HT1080 (cell line): ENCODE results near the gene C1orf35. TPM values are rescaled to one million over a fixed set of nuclear protein-coding genes. Genes with fewer than 3 reads are reported as not detected.
A peak's percentile ranks its signal among the peaks of the same experiment; 100 is the strongest.

Source experiments
- DNase-seq: peaks from one replicate; pipeline ENCODE4 v3.0.0-alpha.2; 2015; ENCODE audit warnings: low read depth
- total RNA-seq: library from RNA; depleted of rRNA; stranded (reverse); fragments of >200 nt; shearing (Covaris generic); gene quantifications from 2 replicates; pipeline ENCODE4 v1.2.3, GENCODE V29; 2014

The C1orf35 gene
- total RNA-seq, 1 experiment from 2014 or later = 19.7 TPM

GRCh38 chr1:228109962-228110488, 6.9 kb upstream of the C1orf35 start:
- DNase-seq = no peak

DNA sequence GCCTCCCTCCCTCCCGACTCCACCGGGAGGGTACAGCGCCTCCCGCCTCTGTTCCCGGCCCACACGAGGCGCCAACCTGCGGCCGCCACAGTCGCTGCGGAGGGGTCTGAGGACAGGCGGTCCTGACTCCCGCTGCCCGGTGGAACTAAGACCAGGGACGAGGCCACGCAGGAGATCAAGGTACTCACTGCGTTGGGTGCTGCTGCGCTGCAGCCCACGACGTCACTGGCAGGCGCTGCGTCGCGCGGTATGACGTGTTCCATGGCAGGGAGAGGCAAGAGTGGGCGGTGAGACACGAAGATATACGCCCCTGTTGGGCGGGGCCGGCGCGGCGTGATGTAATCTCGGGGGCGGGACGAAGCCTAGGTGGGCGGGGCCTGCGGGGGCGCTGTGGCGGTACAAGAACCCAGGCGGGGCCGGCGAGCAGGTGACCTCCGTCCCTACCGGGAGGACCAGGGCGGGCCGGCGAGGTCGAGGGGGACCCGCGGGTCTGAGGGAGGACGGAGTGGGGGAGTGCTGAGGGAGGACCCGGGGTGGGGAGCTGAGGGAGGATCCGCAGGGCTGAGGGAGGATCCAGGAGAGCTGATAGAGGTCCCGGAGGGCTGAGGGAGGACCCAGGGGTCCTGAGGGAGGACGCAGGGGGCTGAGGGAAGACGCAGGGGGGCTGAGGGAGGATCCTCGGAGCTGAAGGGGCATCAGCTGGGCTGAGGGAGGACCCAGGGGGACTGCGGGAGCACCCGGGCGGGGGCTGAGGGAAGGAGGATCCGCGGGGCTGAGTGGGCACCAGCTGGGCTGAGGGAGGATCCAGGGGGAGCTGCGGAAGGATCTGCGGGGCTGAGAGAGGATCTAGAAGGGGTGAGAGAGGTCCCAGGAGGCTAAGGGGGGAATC, 6.2 kb upstream of the C1orf35 start, which contains the start of gene MRPL55:
TSS of gene MRPL55 (minus strand) at position 227 of the 889 bp plus-strand sequence. CDS start 1,039 bp downstream, outside the sequence.
- DNase-seq = peak; percentile 90

DNA sequence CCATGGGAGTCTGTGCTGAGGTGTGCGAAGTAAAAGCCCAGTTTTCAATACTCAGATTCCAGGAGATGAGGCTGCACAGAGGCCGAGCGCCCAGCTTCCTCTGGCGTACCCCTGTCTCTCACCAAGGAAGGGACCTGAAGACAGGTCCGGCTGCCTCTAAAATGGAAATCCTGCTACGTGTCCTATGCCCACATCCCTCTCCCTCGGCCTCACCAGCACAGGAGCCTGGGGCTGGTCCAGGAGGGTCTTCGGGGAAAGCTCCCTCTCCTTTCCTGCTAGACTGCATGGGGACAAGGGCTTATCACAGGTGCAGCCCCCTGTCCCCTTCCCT, 5.6 kb upstream of the C1orf35 start:
- no peak for DNase-seq

- no peak for DNase-seq
These were observed 5.0 kb upstream of the C1orf35 start for GRCh38 chr1:228108055-228108690.

GRCh38 chr1:228107636-228108035, 4.5 kb upstream of the C1orf35 start:
- no peak for DNase-seq

- DNase-seq = no peak
These were observed 3.6 kb upstream of the C1orf35 start for GRCh38 chr1:228106800-228107054.

GRCh38 chr1:228105996-228106799, 3.1 kb upstream of the C1orf35 start:
- no peak for DNase-seq

DNA sequence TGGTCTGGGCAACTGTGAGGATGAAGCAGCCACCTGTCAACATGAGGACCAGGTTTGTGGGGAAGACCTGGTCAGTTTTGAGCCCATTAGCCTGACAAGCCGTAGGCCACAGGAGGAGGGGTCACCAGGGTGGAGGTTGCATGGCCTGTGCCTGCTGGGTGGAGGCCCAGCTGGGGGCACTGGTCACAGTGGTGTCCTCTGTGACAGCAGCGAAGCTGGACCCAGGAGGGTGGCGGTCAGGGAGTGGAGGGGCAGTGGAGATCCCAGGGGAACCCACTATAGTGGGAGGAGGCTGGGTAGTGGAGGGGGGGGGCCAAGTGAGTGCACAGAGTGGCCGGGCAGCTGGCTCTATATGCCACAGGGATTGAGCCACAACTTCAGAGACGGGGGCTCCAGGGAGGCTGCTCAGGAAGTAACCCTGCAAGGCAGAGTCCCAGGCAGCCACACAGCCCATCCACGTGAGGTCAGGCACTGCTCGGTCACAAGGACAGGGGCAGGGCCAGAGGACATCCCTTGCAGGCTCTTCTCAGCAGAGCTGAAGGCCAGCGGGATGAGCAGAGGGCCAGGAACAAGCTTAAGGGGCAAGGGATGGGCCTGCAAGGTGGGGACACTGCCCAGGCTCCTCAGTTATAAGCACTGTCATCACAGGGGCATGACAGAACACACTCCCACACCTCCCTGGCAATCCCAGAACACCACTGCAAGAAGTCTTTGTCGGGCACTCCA, 2.3 kb upstream of the C1orf35 start:
- no peak for DNase-seq

- no peak for DNase-seq
These were observed 1.6 kb upstream of the C1orf35 start for GRCh38 chr1:228104526-228105269.

DNA sequence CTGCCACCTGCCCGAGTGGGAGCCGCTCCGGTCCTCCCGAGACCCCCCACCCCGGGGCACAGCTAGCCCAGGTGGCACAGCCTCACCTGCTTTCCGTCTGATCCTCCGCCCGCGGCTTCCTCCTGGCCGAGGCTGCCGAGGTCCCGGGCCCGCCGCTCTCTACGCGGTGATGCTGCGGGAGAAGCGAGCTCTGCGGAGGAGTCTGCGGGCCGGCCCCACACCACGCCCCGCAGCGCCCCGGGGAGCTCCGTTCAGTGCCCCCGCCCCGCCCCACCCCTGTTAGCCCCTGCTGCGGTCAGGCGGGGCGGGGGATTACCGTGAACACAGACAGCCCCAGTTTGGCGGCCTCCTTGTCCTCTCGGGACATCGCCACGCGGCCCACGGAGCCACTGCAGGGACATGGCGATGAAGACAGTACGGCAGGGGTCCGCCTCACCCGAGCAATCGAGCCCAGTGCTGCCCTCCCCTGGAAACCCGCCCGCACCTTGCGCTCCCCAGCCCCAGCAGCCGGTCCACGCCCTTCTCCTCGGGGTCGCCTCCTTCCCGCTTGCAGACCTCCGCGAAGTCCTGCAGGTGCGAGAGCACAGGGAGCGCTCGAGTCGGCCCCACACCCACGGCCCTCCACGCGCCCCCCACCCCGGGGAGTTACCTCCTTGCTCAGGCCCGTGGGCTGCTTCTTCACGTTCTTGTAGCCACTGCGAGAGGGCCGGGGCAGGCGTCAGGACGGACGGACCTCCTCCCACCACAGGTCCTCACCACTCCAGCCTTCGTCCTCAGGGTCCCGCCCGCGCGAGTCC, 933 bp downstream of the C1orf35 start:
- peak; percentile 46 for DNase-seq

DNA sequence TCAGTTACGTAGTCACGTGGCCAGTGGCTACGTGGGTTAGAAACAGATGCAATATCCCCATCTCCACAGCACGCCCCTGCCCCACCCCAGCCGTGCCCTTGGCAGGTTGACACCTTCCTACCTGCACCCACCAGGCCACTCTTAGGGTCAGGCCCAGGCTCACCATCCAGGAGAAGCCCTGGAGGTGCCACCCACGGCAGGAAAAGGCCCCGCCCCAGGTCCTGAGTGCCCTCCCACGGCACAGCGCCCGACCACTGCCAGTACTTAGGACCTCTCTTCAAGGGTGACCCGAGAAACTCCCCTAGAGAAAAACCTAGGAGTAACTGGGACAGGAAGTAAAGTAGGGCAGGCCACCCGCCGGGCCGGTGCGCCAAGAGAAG, 1.5 kb downstream of the C1orf35 start:
- DNase-seq = no peak

GRCh38 chr1:228100822-228101613, 2.1 kb downstream of the C1orf35 start:
- no peak for DNase-seq

- no peak for DNase-seq
These were observed 3.8 kb downstream of the C1orf35 start for GRCh38 chr1:228099331-228099732.

DNA sequence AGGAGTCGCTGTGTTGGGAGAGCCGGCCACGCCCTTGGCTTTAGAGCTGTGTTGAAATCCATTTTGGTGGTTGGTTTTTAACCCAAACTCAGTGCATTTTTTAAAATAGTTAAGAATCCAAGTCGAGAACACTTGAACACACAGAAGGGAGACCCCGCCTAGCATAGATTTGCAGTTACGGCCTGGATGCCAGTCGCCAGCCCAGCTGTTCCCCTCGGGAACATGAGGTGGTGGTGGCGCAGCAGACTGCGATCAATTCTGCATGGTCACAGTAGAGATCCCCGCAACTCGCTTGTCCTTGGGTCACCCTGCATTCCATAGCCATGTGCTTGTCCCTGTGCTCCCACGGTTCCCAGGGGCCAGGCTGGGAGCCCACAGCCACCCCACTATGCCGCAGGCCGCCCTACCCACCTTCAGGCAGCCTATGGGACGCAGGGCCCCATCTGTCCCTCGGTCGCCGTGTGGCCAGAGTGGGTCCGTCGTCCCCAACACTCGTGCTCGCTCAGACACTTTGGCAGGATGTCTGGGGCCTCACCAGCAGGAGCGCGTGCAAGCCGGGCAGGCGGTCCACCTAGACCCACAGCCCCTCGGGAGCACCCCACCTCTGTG, 4.7 kb downstream of the C1orf35 start:
- no peak for DNase-seq

DNA sequence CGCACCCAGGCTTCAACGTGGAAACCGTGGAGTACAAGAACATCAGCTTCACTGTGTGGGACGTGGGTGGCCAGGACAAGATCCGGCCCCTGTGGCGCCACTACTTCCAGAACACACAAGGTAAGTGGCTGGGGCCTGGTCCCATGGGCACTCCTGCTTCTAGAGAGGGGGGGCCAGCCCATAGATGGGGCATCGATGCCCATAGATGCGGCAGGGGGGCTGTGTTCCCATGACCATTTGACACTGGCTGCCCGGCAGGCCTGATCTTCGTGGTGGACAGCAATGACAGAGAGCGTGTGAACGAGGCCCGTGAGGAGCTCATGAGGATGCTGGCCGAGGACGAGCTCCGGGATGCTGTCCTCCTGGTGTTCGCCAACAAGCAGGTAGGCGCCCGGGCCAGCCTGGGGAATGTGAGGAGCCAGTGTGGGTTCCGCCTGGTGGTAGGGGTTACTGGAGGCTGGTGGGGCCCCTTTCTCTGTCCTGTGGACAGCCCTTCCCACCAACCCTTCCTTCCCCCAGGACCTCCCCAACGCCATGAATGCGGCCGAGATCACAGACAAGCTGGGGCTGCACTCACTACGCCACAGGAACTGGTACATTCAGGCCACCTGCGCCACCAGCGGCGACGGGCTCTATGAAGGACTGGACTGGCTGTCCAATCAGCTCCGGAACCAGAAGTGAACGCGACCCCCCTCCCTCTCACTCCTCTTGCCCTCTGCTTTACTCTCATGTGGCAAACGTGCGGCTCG, 5.6 kb downstream of the C1orf35 start:
- DNase-seq = no peak

DNA sequence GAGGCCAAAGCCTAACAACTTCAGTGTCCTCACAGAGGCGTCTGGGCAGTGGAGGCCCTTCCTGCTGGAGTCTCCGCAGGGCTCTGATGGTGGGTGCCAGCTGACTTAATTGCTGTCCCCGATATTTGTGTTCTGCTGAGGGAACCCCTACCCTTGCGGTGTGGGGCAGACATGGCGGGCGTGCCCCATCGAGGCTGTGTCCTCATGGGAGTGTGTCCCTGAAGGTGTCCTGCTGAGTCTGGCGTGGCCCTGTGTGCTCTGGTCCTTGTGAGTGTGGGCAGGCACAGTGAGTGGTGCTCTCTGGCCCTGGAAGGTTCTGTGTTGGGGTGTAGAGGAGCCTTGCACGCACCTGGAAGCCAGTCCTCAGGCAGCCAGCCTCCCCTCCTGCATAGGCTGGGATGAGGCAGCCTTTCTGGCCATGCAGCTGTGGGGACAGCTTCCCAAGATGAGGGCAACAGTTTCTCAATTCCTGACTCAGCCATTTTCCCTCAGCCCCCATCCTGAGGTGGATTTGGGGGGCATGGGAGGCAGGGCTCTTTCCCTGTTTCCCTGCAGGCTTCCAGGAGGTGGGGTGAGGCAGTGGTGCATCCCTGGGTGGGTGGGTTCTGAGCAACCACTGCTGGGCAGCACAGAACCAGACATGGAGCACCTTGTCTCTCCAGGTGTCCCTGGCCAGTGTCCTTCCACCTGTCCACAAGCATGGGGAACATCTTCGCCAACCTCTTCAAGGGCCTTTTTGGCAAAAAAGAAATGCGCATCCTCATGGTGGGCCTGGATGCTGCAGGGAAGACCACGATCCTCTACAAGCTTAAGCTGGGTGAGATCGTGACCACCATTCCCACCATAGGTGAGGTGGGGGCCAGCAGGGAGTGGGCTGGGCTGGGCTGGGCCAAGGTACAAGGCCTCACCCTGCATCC, 6.5 kb downstream of the C1orf35 start:
- no peak for DNase-seq

DNA sequence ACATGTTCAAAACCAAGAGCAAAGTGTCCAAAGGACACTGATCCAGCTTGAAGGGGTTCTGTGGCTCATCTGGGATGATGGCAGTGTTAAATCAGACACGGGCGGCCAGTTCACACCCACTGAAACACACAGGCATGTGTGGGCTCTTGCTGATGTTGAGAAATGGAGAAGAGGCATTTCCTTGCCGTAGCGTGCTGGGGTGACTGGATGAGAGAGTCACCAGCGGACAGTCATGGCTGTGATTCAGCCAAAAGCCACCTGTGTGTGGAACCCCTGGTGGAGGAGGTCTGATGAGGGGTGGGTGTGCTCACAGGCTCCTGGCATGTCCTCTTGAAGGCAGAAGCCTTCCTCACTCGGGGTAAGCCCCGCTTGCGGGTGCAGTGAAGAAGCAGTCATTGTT, 7.2 kb downstream of the C1orf35 start:
- no peak for DNase-seq
